Astrocyte (in vitro differentiated cells and primary cell): ENCODE results near the gene FILIP1L. TPM values are rescaled to one million over a fixed set of nuclear protein-coding genes. Genes with fewer than 3 reads are reported as not detected.

Experiments used
- DNase-seq: peaks from one replicate; pipeline ENCODE4 v3.0.0-alpha.2; 2010; ENCODE audit warnings: low read depth
- FAIRE-seq: peaks from 2 replicates; lab custom pipeline; 2011; peaks lifted over from hg19 to GRCh38; lab: Jason Lieb, UNC
- H2AFZ ChIP-seq: 2 replicates; pipeline ENCODE4 v1.6.0; 2012; ENCODE audit warnings: low read depth, low read length, inconsistent platforms
- H3K27ac ChIP-seq: 2 replicates; pipeline ENCODE4 v1.5.1; 2011; ENCODE audit warnings: low read depth, low read length, inconsistent platforms
- H3K27me3 ChIP-seq: 2 replicates; pipeline ENCODE4 v1.6.0; 2011; ENCODE audit warnings: low read length, inconsistent platforms; ENCODE audit not compliant: insufficient read depth
- H3K36me3 ChIP-seq: 2 replicates; pipeline ENCODE4 v1.5.1; 2011; ENCODE audit warnings: low read length, inconsistent platforms; ENCODE audit not compliant: insufficient read depth
- H3K4me1 ChIP-seq: 2 replicates; pipeline ENCODE4 v1.5.1; 2011; ENCODE audit warnings: low read length, inconsistent platforms; ENCODE audit not compliant: insufficient read depth
- H3K4me2 ChIP-seq: 2 replicates; pipeline ENCODE4 v1.6.0; 2012; ENCODE audit warnings: low read length, inconsistent platforms
- H3K4me3 ChIP-seq: 2 replicates; pipeline ENCODE4 v1.5.1; 2011; ENCODE audit warnings: low read depth, mild to moderate bottlenecking, low read length, inconsistent platforms; ENCODE audit not compliant: insufficient read depth
- H3K79me2 ChIP-seq: 2 replicates; pipeline ENCODE4 v1.6.0; 2012; ENCODE audit warnings: mild to moderate bottlenecking, low read length, inconsistent platforms; ENCODE audit not compliant: insufficient read depth
- H3K9ac ChIP-seq: 2 replicates; pipeline ENCODE4 v1.6.0; 2012; ENCODE audit warnings: mild to moderate bottlenecking, low read length, inconsistent platforms
- H3K9me3 ChIP-seq: 2 replicates; pipeline ENCODE4 v1.5.1; 2012; ENCODE audit warnings: low read depth, mild to moderate bottlenecking, low read length, inconsistent platforms; ENCODE audit not compliant: insufficient read depth
- H4K20me1 ChIP-seq: 2 replicates; pipeline ENCODE4 v1.6.0; 2012; ENCODE audit warnings: low read length, inconsistent platforms; ENCODE audit not compliant: insufficient read depth
- H3K27ac Mint-ChIP-seq: one replicate; pipeline ENCODE4 v1.8.0; 2021; ENCODE audit warnings: mild to moderate bottlenecking, mixed read lengths; ENCODE audit not compliant: unreplicated experiment
- H3K27me3 Mint-ChIP-seq: one replicate; pipeline ENCODE4 v1.8.0; 2021; ENCODE audit warnings: low read depth, mixed read lengths; ENCODE audit not compliant: unreplicated experiment
- H3K36me3 Mint-ChIP-seq: one replicate; pipeline ENCODE4 v1.8.0; 2021; ENCODE audit warnings: low read depth, mixed read lengths; ENCODE audit not compliant: unreplicated experiment
- H3K4me1 Mint-ChIP-seq: one replicate; pipeline ENCODE4 v1.8.0; 2021; ENCODE audit warnings: low read depth, mixed read lengths; ENCODE audit not compliant: unreplicated experiment
- H3K4me3 Mint-ChIP-seq: one replicate; pipeline ENCODE4 v1.8.0; 2021; ENCODE audit warnings: mild to moderate bottlenecking, moderate library complexity, mixed read lengths; ENCODE audit not compliant: unreplicated experiment
- H3K9me3 Mint-ChIP-seq: one replicate; pipeline ENCODE4 v1.8.0; 2021; ENCODE audit warnings: mild to moderate bottlenecking, mixed read lengths; ENCODE audit not compliant: unreplicated experiment
- CTCF ChIP-seq: IDR thresholded peaks from 2 replicates; pipeline ENCODE4 v1.5.1; 2011; ENCODE audit warnings: low read depth, mild to moderate bottlenecking, inconsistent platforms, low read length, moderate library complexity; ENCODE audit not compliant: insufficient read depth
- EZH2 ChIP-seq: IDR thresholded peaks from 2 replicates; pipeline ENCODE4 v1.6.1; 2012; ENCODE audit warnings: mild to moderate bottlenecking, low read length, inconsistent platforms; ENCODE audit not compliant: insufficient read depth
- total RNA-seq: library from RNA; stranded (reverse); gene quantifications from 2 replicates; pipeline ENCODE4 v1.2.1, GENCODE V29; 2021

The FILIP1L gene
- total RNA-seq, 1 donor from 2014 or later = 209 TPM

DNA sequence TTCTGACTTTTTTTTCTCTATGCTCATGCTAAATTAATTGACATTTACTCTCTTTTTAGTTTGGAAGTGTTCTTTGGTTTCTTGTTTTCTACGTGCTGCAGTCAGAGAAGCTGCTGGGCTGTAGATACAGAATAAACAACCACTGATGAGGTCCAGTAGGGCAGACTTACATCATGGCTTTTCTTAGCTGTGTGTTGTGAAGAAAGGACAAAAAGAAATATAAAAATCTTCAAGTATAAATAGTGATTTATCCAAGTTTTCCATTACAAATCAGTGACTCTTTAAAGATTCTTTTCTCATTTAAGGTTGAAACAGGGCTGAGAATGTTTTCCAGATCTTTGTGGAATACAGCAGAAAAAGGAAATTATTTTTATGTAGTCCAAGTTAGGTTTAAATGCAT is 174.4 kb downstream of the FILIP1L start:
- no peaks in the 10 kb centered on the region for H4K20me1 ChIP-seq
- H3K27me3 Mint-ChIP-seq = no peaks in the 10 kb centered on the region
- H3K79me2 ChIP-seq = no peaks in the 10 kb centered on the region
- H3K27me3 ChIP-seq = no peaks in the 10 kb centered on the region
- peaks cover 27% of the 10 kb centered on the region for H3K4me1 ChIP-seq
- no peak overlapping the region for H2AFZ ChIP-seq
- peaks cover 41% of the 10 kb centered on the region for H3K4me1 Mint-ChIP-seq
- TF ChIP-seq EZH2 (no peak), CTCF (no peak)
- no peak overlapping the region for H3K27ac ChIP-seq
- no peak overlapping the region for H3K9ac ChIP-seq
- no peak overlapping the region for H3K4me2 ChIP-seq
- DNase-seq (no peak), FAIRE-seq (no peak)
- no peaks in the 10 kb centered on the region for H3K9me3 Mint-ChIP-seq
- no peak overlapping the region for H3K4me3 ChIP-seq
- H3K9me3 ChIP-seq = no peaks in the 10 kb centered on the region
- no peak overlapping the region for H3K27ac Mint-ChIP-seq
- no peaks in the 10 kb centered on the region for H3K36me3 ChIP-seq
- no peaks in the 10 kb centered on the region for H3K36me3 Mint-ChIP-seq
- H3K4me3 Mint-ChIP-seq = no peak overlapping the region

DNA sequence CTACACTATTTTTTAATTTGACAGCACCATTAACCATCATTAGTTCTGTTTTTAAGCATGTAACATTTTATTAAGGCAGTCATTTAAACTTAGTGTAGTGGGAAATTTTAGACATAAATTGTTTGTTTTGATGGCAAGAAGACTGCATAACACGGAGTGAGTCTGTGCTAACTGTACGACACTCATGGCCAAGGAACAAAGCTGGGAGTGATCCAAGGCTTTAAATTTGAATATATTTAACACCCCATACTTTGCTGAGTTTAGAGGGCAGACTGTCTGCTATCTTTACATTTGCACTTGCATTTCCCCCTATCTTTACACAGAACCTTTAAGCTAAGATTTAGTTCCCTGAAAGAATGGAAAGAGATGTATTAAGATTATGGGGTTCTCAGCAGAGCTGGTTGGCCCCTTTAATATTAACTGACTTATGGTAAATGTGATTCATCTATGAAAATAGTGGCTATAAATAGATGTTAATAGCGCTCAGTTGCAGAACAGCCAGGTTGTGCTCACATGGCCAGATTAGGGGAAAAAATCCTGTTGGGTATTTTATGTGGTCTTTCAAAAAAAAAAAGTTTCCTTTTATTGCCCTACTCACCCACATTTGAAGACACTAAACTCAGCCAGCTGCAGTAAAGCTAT is 175.9 kb downstream of the FILIP1L start:
- Histone ChIP-seq H3K9me3 (no peaks in the 10 kb centered on the region), H3K36me3 (no peaks in the 10 kb centered on the region), H4K20me1 (no peaks in the 10 kb centered on the region), H3K79me2 (no peaks in the 10 kb centered on the region), H3K9ac (peak overlapping the region; percentile 32), H3K4me2 (peak overlapping the region; percentile 57), H3K4me3 (no peak overlapping the region), H2AFZ (no peak overlapping the region), H3K27ac (peak overlapping the region; percentile 46), H3K4me1 (peaks cover 21% of the 10 kb centered on the region), H3K27me3 (no peaks in the 10 kb centered on the region)
- Mint-ChIP-seq H3K4me1 (peaks cover 37% of the 10 kb centered on the region), H3K36me3 (no peaks in the 10 kb centered on the region), H3K4me3 (no peak overlapping the region), H3K27me3 (no peaks in the 10 kb centered on the region), H3K27ac (no peak overlapping the region), H3K9me3 (no peaks in the 10 kb centered on the region)
- FAIRE-seq = no peak
- TF ChIP-seq EZH2 (no peak), CTCF (no peak)
- peak; percentile 72 for DNase-seq

DNA sequence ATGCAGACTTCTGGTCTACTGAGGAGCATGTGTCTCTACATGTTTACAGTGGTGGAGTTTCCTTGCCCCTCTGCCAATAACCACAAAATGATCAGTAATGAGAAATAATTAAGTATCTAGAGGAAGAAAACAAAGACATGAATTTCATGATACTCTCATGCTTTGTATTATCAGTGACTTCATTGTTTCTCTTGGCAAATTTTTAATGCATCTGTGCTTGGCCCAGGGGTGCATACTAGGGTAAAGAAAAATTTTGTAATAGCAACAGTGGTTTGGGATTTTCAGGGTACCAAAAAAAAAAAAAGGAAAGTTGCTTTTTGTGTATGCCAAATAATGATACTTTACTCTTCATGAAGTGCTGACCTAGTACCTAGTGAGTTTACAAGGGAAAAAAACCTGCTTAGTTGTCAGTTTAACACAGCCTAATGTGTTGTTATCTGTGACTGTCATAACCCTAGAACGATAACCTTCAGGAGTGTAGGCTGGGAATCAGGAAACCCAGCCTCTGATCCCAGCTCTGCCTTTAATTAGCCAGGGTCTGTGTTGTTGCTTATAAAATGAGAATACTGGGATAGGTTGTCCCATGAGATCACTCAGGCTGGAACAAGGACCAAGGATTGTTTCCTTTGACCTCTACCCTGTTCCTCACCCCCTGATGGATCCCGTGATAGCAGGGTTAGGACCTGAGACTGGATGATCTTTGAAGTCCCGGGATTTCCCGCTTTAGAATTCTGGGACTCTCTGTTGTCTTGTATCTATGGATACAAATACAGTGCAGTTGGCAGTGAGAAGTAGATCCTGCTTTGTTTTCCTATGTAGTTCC is 179.1 kb downstream of the FILIP1L start:
- no peaks in the 10 kb centered on the region for H3K36me3 Mint-ChIP-seq
- H3K79me2 ChIP-seq = no peaks in the 10 kb centered on the region
- H3K9me3 Mint-ChIP-seq = no peaks in the 10 kb centered on the region
- no peak overlapping the region for H3K4me3 Mint-ChIP-seq
- H3K9ac ChIP-seq = no peak overlapping the region
- DNase-seq = no peak
- no peaks in the 10 kb centered on the region for H3K27me3 ChIP-seq
- H3K27ac ChIP-seq = no peak overlapping the region
- TF ChIP-seq EZH2 = no peak
- no peaks in the 10 kb centered on the region for H3K36me3 ChIP-seq
- no peak overlapping the region for H2AFZ ChIP-seq
- no peak for FAIRE-seq
- H3K4me2 ChIP-seq = no peak overlapping the region
- H3K4me1 ChIP-seq = peaks cover 23% of the 10 kb centered on the region
- H3K9me3 ChIP-seq = no peaks in the 10 kb centered on the region
- H4K20me1 ChIP-seq = no peaks in the 10 kb centered on the region
- H3K4me1 Mint-ChIP-seq = peaks cover 42% of the 10 kb centered on the region
- H3K4me3 ChIP-seq = no peak overlapping the region
- H3K27me3 Mint-ChIP-seq = no peaks in the 10 kb centered on the region
- H3K27ac Mint-ChIP-seq = peak overlapping the region; percentile 28
